ENCODE results near the gene AGRP.

The AGRP gene

DNA sequence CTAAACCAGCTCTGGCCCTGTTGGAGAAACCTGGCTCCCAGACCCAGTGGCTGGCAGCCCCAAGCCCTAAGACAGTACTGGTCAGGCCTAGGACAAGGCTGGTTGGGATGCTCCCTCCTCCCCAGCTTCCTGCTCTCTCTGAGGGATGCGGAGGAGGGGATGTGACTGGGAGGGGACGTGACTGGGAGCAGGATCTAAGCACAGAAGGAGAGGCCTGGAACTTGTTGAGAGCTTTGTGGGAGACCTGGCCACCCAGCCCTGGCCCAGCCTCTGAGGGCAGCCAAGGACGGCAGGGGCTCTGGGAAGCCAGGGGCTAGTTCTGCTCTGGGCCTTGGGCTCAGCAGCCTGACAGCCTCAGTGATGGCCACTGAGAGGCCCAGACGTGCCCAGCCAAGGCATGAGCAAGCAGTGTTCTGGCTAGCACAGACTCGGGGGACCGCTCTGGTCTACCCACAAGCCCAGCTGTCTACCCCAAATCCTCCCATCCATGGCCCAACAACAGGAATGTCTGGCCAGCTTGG is 25.2 kb downstream of the AGRP start:
- ChIA-PET CTCF (interaction anchor here (1.4 to 1.5 kb wide), 2 partner anchors 10 to 30 kb away, joined by 4 to 9 read pairs; no protein-coding TSS in a partner anchor), POLR2A (no interaction called here)
- Histone ChIP-seq H3K4me3 (ENCODE audit: low read depth, low read length) (no peak overlapping the region), H3K9me3 (ENCODE audit: control insufficient read depth, insufficient read depth, low read depth, low read length) (no peaks in the 10 kb centered on the region), H3K36me3 (ENCODE audit: control insufficient read depth in 2 of 2, insufficient read depth in 1 of 2, low read length in 2 of 2) (peaks cover 0 to 31% of the 10 kb centered on the region in 2 experiments; a peak in 1 of 3 replicates), H3K4me1 (ENCODE audit: control insufficient read depth, insufficient read depth, low read length) (no peaks in the 10 kb centered on the region), H3K27ac (ENCODE audit: extremely low read depth, low read depth, low read length) (no peak overlapping the region)
- TF ChIP-seq ZNF561 (tag by site-specific recombination; IDR thresholded peaks at IDR 0.05; ENCODE audit: borderline replicate concordance) (no peak), ZNF2 (tag by site-specific recombination; IDR thresholded peaks at IDR 0.05) (no peak), ZNF114 (tag by site-specific recombination; IDR thresholded peaks at IDR 0.05) (no peak)
- TF ChIP-seq, protein P1, sequence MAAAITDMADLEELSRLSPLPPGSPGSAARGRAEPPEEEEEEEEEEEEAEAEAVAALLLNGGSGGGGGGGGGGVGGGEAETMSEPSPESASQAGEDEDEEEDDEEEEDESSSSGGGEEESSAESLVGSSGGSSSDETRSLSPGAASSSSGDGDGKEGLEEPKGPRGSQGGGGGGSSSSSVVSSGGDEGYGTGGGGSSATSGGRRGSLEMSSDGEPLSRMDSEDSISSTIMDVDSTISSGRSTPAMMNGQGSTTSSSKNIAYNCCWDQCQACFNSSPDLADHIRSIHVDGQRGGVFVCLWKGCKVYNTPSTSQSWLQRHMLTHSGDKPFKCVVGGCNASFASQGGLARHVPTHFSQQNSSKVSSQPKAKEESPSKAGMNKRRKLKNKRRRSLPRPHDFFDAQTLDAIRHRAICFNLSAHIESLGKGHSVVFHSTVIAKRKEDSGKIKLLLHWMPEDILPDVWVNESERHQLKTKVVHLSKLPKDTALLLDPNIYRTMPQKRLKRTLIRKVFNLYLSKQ (tag by site-specific recombination; IDR thresholded peaks at IDR 0.05; ENCODE audit: borderline replicate concordance) = no peak

- TF ChIP-seq KLF17 (tag by site-specific recombination; IDR thresholded peaks at IDR 0.05) = no peak
- no peak for TF ChIP-seq HOXA7 (CRISPR knock-in tag; IDR thresholded peaks at IDR 0.05; ENCODE audit: borderline replicate concordance)
- TF ChIP-seq, protein P2, sequence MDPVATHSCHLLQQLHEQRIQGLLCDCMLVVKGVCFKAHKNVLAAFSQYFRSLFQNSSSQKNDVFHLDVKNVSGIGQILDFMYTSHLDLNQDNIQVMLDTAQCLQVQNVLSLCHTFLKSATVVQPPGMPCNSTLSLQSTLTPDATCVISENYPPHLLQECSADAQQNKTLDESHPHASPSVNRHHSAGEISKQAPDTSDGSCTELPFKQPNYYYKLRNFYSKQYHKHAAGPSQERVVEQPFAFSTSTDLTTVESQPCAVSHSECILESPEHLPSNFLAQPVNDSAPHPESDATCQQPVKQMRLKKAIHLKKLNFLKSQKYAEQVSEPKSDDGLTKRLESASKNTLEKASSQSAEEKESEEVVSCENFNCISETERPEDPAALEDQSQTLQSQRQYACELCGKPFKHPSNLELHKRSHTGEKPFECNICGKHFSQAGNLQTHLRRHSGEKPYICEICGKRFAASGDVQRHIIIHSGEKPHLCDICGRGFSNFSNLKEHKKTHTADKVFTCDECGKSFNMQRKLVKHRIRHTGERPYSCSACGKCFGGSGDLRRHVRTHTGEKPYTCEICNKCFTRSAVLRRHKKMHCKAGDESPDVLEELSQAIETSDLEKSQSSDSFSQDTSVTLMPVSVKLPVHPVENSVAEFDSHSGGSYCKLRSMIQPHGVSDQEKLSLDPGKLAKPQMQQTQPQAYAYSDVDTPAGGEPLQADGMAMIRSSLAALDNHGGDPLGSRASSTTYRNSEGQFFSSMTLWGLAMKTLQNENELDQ (tag by site-specific recombination; IDR thresholded peaks at IDR 0.05; ENCODE audit: low read depth) = no peak
- TF ChIP-seq ZNF544 (tag by site-specific recombination; IDR thresholded peaks at IDR 0.05) = no peak
- no peak for TF ChIP-seq KLF9 (tag by site-specific recombination; IDR thresholded peaks at IDR 0.05; ENCODE audit: low read depth)
- TF ChIP-seq, protein P3, sequence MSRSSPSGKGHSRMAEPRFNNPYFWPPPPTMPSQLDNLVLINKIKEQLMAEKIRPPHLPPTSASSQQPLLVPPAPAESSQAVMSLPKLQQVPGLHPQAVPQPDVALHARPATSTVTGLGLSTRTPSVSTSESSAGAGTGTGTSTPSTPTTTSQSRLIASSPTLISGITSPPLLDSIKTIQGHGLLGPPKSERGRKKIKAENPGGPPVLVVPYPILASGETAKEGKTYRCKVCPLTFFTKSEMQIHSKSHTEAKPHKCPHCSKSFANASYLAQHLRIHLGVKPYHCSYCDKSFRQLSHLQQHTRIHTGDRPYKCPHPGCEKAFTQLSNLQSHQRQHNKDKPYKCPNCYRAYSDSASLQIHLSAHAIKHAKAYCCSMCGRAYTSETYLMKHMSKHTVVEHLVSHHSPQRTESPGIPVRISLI (tag by site-specific recombination; IDR thresholded peaks at IDR 0.05) = no peak
- no peak for TF ChIP-seq SP2 (tag by site-specific recombination; IDR thresholded peaks at IDR 0.05)
- TF ChIP-seq, protein P4, sequence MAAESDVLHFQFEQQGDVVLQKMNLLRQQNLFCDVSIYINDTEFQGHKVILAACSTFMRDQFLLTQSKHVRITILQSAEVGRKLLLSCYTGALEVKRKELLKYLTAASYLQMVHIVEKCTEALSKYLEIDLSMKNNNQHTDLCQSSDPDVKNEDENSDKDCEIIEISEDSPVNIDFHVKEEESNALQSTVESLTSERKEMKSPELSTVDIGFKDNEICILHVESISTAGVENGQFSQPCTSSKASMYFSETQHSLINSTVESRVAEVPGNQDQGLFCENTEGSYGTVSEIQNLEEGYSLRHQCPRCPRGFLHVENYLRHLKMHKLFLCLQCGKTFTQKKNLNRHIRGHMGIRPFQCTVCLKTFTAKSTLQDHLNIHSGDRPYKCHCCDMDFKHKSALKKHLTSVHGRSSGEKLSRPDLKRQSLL (tag by site-specific recombination; IDR thresholded peaks at IDR 0.05) = no peak
- TF ChIP-seq ZNF48 (tag by site-specific recombination; IDR thresholded peaks at IDR 0.05) = no peak
- no peak for TF ChIP-seq ZNF148 (tag by site-specific recombination; IDR thresholded peaks at IDR 0.05; ENCODE audit: borderline replicate concordance)
- no peak for TF ChIP-seq ZNF670 (tag by site-specific recombination; IDR thresholded peaks at IDR 0.05; ENCODE audit: low read depth)
- TF ChIP-seq ZFHX2 (tag by site-specific recombination; conservative IDR thresholded peaks at IDR 0.05) = no peak
- Histone ChIP-seq H3K4me1 (ENCODE audit: control insufficient read depth, insufficient read depth, low read length) (no peaks in the 10 kb centered on the region), H3K4me3 (ENCODE audit: low read depth, low read length) (no peak overlapping the region), H3K9me3 (ENCODE audit: control insufficient read depth, insufficient read depth, low read depth, low read length) (no peaks in the 10 kb centered on the region), H3K27ac (ENCODE audit: extremely low read depth, low read depth, low read length) (no peak overlapping the region), H3K36me3 (ENCODE audit: control insufficient read depth in 2 of 2, insufficient read depth in 1 of 2, low read length in 2 of 2) (peaks cover 0 to 37% of the 10 kb centered on the region in 2 experiments; a peak in 1 of 3 replicates)
- POLR2A ChIA-PET = no interaction called here
- CTCF ChIA-PET = no interaction called here
Observed at GRCh38 chr16:67457611-67458010, 25.7 kb downstream of the AGRP start.

All from HEK293 (cell line).